HG02973 (cell line): ENCODE measurements around the gene UCHL5.

Experiments used
- ATAC-seq: cut with Tn5 transposase; IDR thresholded peaks from one replicate; pipeline ENCODE4 v1.9.1; 2021; ENCODE audit warnings: moderate library complexity; ENCODE audit not compliant: unreplicated experiment

Gene UCHL5

GRCh38 chr1:192968323-192968722, 90.8 kb downstream of the UCHL5 start:
- ATAC-seq: no peak

- no peak for ATAC-seq
Observed at GRCh38 chr1:192967901-192968300, 91.3 kb downstream of the UCHL5 start.

GRCh38 chr1:192967211-192967877, 91.8 kb downstream of the UCHL5 start:
- no peak for ATAC-seq

- no peak for ATAC-seq
Observed at GRCh38 chr1:192966073-192966472, 93.1 kb downstream of the UCHL5 start.

- ATAC-seq: no peak
Observed at GRCh38 chr1:192962901-192963300, 96.3 kb downstream of the UCHL5 start.
